NCI-H526 treated with DMSO at 0.1 percent for 48 hours (cell line): Measurements from ENCODE around the gene IMMT.
"Not testable (repeated sequence)": the region's sequence is repeated elsewhere in the genome, so short reads cannot be mapped to it uniquely, and the experiment has no call there.

Experiments
- DNase-seq: peaks from one replicate; lab custom pipeline; 2025; lab: John Stamatoyannopoulos, UW

IMMT gene

GRCh38 chr2:86195055-86195807, at the start of gene IMMT:
Gene IMMT (minus strand): TSS chr2:86195462. CDS start chr2:86195382, 80 bp downstream.
- DNase-seq = peak; percentile 89

- not testable (repeated sequence) for DNase-seq
Measured at GRCh38 chr2:86244781-86245180, 49.5 kb upstream of the IMMT start.

- DNase-seq = no peak
Measured at GRCh38 chr2:86243950-86244733, 48.9 kb upstream of the IMMT start.

GRCh38 chr2:86243272-86243671, 48.0 kb upstream of the IMMT start:
- DNase-seq = no peak

- DNase-seq = no peak
Measured at GRCh38 chr2:86241611-86242010, 46.3 kb upstream of the IMMT start.

- no peak for DNase-seq
Measured at GRCh38 chr2:86240251-86240650, 45.0 kb upstream of the IMMT start.

- DNase-seq = no peak
Measured at GRCh38 chr2:86239745-86240144, 44.5 kb upstream of the IMMT start.

- no peak for DNase-seq
Measured at GRCh38 chr2:86239326-86239725, 44.1 kb upstream of the IMMT start.

GRCh38 chr2:86238354-86238753, 43.1 kb upstream of the IMMT start:
- no peak for DNase-seq

GRCh38 chr2:86237172-86237571, 41.9 kb upstream of the IMMT start:
- DNase-seq = no peak

GRCh38 chr2:86235196-86235980, 40.1 kb upstream of the IMMT start:
- no peak for DNase-seq

GRCh38 chr2:86234563-86235131, 39.4 kb upstream of the IMMT start:
- no peak for DNase-seq

- DNase-seq = no peak
Measured at GRCh38 chr2:86233436-86233835, 38.2 kb upstream of the IMMT start.

GRCh38 chr2:86232910-86233309, 37.6 kb upstream of the IMMT start:
- DNase-seq = no peak

- DNase-seq = no peak
Measured at GRCh38 chr2:86232373-86232784, 37.1 kb upstream of the IMMT start.

GRCh38 chr2:86231680-86232372, 36.6 kb upstream of the IMMT start:
- DNase-seq = no peak

- DNase-seq = no peak
Measured at GRCh38 chr2:86230961-86231360, 35.7 kb upstream of the IMMT start.

- DNase-seq = no peak
Measured at GRCh38 chr2:86229221-86229620, 34.0 kb upstream of the IMMT start.

GRCh38 chr2:86228574-86228973, 33.3 kb upstream of the IMMT start:
- DNase-seq = not testable (repeated sequence)

- no peak for DNase-seq
Measured at GRCh38 chr2:86227685-86228084, 32.4 kb upstream of the IMMT start.
